HK-2 (cell line): Measurements from ENCODE around the gene PTGDR2.

Experiments used
- DNase-seq: peaks from one replicate; pipeline ENCODE4 v3.0.0-alpha.2; 2018; ENCODE audit not compliant: unreplicated experiment

PTGDR2 gene

GRCh38 chr11:60858731-60859464, 3.1 kb upstream of the PTGDR2 start:
- DNase-seq: no peak

GRCh38 chr11:60858236-60858635, 2.5 kb upstream of the PTGDR2 start:
- no peak for DNase-seq

GRCh38 chr11:60857378-60858232, 1.9 kb upstream of the PTGDR2 start:
- DNase-seq: no peak

DNA sequence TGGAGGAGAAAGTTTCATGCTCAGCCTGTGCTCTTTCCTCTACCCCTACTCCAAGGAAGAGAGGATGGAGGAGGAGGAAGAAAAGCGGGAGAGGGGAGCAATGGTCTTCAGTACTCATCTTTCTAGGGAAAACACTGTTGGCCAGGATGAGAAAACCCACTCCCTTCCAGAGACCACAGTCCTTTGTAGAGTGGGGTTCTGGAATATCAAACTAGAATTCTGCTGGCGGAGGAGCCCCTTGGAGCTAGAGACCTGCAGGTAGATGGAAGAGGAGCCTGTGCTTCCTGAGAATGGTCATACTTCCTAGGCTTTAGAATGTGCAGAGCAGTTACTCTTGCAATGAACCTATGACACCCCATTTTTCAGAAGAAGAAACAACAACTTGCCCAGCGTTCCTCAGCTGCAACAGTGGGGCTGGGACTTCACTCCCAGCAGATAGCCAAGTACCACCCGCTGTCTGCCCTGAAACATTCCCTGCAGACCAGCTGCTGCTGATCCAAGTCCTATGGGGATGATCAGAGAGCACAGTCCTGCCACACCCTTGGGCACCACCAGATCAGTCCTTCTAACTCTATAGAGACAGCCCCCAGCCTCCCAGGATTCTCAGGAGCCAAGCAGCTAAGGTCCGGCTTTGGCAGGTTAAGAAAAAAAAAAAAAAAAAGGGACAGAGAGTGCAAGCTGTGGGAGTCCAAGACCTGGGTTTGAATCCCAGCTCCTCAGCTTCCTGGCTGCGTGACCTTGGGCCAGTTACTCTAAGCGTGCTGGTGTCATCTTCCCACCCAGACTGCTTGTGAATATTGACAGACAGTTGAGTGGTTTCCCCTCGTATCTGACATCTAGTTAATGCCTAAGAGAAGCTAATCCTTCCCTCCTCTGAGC, 664 bp downstream of the PTGDR2 start:
- no peak for DNase-seq

DNA sequence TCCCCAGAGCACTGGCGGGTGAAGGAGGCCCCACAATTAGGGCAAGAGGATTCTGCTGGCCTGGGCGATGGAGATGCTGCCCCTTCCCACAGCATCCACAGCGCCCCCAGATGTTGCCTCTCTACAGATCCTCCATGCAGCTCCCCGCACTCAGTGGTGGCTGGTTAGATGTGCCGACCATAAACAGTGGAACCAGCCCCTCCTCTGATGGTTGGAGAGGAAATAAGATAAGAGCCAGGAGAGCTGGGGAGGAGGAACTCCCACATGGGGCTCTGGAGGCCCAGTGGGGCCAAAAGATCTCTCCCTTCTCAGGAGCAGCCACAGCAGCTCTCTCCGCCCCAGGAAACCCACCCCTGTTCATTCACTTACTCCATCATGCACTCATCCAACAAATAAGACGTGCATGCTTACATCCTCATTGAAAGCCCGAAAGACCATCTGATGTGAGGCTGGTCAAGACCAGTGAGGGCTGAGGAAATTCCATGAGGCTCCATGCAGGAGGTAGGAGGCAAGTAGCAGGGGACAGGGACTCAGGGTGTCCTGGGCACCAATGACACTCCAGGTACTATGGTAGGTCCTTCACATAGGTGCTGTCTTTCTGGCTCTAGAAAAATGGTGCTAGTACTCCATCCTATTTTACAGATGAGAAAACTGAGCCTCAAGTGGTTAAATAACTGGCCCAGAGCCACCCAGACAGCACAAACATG, 1.5 kb downstream of the PTGDR2 start:
- no peak for DNase-seq

GRCh38 chr11:60852982-60853950, 2.5 kb downstream of the PTGDR2 start:
- DNase-seq: no peak

- no peak for DNase-seq
Measured at GRCh38 chr11:60852117-60852981, 3.4 kb downstream of the PTGDR2 start.

GRCh38 chr11:60851327-60852104, 4.2 kb downstream of the PTGDR2 start:
- no peak for DNase-seq

GRCh38 chr11:60849641-60850520, 5.9 kb downstream of the PTGDR2 start:
- no peak for DNase-seq

- no peak for DNase-seq
Measured at GRCh38 chr11:60848714-60849151, 7.0 kb downstream of the PTGDR2 start.

- no peak for DNase-seq
Measured at GRCh38 chr11:60847896-60848295, 7.9 kb downstream of the PTGDR2 start.

GRCh38 chr11:60847281-60847680, 8.5 kb downstream of the PTGDR2 start:
- no peak for DNase-seq

DNA sequence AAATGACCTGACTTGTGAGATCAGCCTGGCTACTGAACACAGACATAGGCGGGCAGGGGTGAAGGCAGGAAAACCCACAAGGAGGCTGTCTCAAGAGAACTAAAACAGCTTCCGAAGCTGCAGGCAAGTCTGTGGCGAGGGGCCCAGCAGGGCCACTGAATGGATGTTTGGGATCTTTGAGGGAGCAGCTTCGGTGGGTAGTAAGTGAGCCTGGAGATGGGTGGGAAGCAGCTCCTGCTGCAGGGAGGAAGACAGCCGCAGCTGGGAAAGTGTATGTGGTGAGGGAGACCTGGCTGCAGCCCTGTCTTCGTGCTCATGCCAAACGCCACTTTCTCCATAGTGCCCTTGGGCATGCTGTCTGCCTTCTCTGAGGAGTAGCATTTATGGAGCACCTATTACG, 10.4 kb downstream of the PTGDR2 start:
- no peak for DNase-seq

DNA sequence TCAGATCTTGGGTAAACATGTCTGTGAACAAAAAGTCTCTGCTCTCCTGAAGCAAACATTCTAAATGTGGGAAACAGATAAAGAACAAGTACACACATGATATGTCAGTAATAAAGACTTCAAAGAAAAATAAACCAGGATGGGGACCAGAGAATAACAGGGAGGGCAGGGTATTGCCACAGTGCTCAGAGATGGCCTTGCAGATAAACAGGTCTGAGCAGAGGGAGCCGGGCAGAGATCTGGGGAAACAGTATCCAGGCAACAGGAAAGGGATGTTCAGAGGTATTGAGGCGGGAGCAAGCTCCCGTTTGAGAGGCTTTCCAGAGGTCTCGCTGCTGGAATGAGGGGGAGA, 10.9 kb downstream of the PTGDR2 start:
- no peak for DNase-seq

- no peak for DNase-seq
Measured at GRCh38 chr11:60844045-60844869, 11.5 kb downstream of the PTGDR2 start.
